HG03565 (cell line): ENCODE results near the gene UST.
A peak's percentile ranks its signal among the peaks of the same experiment; 100 is the strongest.
"Not testable (repeated sequence)": the region's sequence is repeated elsewhere in the genome, so short reads cannot be mapped to it uniquely, and the experiment has no call there.

Experiments
- ATAC-seq: cut with Tn5 transposase; IDR thresholded peaks from one replicate; pipeline ENCODE4 v1.9.1; 2021; ENCODE audit warnings: mild to moderate bottlenecking, moderate library complexity; ENCODE audit not compliant: unreplicated experiment

Gene UST

DNA sequence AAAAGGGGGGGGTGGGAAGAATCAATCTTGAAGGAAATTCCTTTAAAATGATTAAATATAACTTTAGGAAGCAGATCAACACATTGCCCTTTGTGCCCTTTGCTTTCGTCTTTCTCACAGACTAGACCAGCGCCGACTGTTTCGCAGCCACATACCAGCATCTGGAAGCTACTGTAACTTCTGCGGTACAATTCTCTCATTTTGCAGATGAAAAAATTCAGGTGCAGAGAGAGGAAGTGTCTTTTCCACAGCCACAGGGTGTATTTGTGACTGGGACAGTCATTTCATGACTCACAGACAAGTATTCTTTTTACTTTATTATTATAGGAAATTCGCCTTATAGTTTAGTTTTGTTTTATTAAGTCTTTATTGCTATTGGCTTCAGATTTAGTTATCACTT, 84.2 kb downstream of the UST start:
- peak; percentile 57 for ATAC-seq

DNA sequence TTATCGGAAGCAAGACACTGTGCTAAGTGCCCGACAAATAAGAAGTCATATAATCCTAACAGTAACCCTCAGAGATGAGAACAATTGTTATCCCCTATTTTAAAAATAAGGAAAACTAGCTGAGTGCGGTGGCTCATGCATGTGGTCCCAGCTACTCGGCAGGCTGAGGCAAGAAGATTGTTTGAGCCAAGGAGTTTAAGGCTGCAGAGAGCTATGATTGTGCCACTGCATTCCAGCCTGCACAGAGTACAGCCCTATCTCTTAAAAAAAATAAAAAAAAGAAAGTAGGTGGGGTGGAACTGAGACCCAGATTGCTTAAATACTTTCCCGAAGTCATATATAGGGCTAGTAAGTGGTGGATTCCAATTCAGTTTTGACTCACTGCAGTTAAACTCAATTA, 84.7 kb downstream of the UST start:
- ATAC-seq = no peak

DNA sequence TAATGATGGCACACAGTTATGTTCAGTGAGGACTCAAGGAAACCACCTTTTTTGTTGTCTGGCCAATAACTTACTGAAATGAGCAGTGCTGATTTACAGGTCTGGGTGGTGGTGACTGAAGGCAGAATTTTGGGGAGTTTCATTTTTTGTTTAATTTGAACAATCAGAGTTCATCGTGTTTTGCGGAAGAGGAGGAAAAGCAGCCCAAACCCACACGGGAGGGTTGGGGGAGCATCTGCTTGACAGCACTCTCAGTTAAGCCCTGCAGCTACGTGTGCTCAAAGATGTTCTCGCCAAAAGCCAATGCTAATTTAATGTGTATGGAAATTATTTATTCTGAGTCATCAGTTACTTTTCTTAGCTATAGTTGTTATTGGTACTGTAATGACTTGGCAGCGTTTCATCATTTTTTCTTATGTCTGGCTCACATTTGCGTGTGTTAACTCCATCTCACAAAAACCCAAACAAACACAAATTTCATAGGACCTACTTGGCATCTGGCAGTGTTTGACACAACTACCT, 89.2 kb downstream of the UST start:
- peak; percentile 52 for ATAC-seq

DNA sequence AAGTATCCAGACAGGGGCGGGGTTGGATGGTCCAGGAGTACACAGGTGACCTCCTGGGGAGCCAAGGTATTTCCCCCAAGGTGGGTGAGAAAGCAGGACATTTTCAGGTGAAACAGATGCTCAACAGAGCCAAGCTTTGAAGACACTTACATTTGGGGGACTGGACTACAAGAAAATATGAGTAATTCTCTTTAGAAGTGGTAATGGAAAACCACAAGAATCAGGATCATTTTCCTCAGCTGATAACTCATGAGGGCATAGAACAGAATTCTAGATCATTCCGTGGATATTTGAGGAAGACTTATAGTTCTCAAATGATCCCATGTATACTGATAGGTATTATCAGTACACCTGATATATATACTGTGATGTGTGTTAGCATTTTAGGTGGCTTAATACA, 89.9 kb downstream of the UST start:
- ATAC-seq = no peak

DNA sequence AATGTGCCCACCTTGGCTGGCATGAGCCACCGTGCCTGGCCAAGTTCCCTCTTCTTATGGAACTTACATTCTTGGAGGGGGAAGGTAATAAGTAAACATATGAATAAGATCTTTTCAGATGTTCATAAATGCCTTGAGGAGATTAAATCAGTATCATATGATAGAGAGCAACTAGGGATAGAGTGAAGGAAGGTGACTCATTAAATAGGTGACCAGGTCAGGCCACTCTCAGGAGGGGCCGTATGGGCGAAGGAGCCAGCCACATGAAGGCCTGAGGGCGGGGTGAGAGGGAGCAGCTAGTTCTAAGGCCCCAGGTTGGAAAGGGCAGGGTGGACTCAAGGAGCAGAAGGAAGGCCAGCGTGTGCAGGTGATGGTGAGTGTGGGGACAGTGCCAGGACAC, 91.1 kb downstream of the UST start:
- no peak for ATAC-seq

DNA sequence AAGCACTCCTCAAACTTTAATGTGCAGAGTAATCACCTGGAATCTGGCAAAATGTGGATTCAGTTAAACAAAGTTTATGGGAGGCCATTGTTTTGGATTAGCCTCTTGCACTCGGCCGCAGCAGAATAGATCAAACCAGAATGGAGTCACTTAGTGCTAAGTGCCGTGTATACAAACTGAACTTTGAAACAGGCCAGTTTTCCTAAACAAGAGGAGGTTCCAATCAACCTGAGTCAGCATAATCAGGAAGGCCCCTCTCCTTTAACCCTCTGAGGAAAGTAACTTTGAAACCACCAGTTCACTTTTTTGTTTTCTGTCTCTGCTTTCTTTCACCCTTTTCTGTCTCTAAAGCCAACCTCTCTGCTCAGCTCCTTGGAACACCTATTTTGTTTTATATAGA, 92.2 kb downstream of the UST start:
- no peak for ATAC-seq

DNA sequence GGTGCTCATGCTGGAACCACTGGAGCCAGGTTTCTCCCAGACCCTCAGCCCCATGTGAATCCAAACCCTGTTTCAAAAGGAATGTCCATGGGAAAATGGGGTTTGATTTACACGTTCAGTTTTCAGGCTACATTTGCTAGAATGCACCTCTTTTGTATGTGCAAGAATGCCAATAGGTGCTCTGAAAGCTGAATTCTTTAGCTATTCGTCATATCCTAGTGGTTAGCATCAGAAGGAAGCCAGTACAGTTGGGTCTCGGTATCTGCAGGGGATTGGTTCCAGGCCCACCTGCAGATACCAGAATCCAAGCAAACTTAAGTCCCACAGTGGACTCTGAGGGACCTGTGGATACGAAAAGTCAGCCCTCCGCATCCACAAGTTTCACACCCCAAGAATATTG, 93.4 kb downstream of the UST start:
- ATAC-seq = no peak

DNA sequence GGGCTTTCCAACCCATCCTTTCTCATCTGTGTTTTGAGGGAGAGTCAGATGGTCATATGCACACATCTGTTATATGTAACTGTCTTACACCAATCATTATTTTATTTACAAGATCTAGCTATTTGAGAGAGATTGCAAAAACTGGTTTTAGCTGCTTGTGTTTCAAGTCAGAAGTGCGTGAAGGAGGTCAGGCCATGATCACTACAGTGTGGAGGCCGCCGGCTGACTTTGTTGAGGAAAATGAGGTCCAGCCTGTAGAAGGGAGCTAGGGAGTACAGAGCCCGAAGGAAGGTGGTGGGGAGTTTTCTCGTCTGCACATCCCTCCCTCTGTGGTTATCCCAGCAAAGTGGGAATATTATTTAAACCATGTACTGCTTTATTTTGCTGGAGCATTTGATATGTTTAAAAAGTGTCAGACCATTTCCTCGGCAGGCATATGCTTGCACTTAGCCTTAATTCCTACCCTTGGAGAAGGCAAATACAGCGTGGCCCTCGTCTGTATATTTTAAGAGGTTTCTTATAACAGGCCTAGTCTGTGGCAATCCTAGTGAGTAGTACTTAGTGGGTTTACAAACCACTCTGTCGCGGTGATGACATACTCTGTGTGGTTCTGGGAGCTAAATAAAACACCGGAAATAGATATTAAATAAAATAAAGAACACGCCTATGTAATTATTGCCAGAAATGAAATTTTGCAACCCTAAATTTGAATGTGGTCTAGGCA, 95.6 kb downstream of the UST start:
- no peak for ATAC-seq

DNA sequence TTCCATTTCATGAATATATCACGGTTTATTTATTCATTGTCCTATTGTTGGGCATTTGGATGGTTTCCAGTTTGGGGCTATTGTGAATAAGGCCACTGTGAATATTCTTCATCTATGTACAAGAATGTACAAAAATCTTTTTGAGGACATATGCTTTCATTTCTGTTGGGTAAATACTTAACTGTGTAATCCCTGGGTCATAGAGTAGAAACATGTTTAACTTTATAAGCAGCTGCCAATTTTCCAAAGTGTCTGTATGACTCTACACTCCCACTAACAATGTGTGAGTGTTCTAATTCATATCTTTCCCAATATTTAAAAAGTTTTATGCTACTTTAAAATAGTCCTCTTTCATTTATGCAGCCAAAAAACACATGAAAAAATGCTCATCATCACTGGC, 98.6 kb downstream of the UST start:
- no peak for ATAC-seq

DNA sequence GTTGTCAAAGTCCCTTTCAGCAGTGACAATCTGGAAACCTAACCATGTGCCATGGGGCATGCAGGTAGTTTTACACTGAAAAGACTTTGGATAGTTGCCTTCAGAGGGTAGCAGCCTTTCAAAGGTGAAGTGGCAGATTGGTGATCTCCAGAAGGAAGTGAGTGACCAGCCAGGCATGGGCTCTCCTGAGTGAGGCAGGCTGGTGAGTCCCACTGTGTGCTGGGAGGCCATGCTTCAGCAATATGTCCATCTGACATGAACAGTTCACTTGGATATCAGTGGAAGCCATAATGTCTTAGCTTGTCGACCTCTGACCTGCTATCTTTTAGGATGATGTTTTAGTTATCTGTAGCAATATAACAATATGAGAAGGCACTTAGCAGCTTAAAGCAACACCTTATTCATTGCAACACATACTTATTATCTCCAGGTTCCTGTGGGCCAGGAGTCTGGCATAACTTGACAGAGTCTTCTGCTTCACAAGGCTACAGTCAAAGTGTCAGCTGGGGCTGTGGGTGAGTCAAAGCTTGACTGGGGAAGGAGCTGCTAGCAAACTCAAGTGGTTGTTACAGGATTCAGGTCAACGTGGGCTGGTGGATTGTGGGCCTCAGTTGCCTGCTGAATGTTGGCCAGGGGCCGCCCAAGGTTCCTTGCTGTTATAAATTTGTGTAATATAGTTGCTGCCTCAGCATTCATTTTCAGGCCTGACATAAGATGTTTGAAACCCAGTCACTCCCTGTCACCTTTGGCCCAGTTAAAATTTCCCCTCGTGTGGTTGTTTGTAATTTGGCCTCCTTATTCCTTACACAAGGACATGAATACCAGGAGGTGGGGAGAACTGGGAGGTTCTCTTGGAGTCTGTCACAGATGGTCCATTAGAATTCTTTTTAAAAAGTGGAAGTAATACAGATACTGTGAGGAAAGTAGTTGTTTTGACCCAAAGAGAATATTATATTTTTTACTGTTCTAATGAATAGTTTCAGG, 100.2 kb downstream of the UST start:
- no peak for ATAC-seq

DNA sequence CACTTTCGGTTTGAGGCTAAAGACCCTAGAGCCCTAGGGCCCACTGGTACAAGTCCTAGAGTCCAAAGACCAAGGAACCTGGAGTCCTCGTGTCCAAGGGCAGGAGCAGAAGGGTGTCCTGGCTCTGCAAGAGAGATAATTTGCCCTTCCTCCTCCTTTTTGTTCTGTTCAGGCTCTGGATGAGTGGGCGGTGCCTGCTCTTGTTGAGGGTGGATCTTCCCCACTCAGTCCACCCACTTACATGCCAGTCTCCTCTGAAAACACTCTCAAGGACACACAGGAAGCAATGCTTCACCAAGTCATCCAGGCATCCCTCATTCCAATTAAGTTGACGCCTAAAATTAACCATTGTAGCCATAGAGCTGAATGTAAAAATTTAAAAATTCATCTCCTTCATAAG, 102.1 kb downstream of the UST start:
- ATAC-seq = no peak

DNA sequence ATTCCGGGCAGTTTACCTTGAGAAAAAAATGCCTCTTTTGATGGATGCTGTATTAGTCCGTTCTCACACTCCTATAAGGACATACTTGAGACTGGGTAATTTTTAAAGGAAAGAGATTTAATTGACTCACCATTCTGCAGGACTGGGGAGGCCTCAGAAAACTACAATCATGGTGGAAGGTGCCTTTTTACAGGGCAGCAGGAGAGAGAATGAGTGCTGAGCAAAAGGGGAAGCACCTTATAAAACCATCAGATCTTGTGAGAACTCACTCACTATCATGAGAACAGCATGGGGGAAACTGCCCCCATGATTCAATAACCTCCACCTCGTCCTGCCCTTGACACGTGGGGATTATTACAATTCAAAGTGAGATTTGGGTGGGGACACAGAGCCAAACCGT, 102.6 kb downstream of the UST start:
- ATAC-seq = not testable (repeated sequence)

DNA sequence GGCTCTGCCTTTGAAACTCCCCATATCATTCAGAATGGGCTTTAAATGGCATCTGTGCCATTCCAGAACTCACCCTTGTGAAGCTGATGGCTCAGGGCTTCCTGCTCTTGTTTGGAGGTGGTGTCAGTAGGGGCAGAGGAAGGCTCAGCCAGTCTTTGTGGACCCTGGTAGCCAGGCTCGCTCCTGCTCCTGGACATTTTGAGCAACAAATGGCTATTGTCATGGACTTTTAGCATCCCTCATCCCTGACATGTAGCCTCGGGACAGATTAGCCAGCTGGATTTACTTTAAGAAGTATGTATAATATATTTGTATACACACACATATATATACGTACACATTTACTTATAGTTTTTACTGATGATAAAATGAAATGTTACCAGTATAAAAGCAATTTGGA, 104.1 kb downstream of the UST start:
- ATAC-seq = no peak

DNA sequence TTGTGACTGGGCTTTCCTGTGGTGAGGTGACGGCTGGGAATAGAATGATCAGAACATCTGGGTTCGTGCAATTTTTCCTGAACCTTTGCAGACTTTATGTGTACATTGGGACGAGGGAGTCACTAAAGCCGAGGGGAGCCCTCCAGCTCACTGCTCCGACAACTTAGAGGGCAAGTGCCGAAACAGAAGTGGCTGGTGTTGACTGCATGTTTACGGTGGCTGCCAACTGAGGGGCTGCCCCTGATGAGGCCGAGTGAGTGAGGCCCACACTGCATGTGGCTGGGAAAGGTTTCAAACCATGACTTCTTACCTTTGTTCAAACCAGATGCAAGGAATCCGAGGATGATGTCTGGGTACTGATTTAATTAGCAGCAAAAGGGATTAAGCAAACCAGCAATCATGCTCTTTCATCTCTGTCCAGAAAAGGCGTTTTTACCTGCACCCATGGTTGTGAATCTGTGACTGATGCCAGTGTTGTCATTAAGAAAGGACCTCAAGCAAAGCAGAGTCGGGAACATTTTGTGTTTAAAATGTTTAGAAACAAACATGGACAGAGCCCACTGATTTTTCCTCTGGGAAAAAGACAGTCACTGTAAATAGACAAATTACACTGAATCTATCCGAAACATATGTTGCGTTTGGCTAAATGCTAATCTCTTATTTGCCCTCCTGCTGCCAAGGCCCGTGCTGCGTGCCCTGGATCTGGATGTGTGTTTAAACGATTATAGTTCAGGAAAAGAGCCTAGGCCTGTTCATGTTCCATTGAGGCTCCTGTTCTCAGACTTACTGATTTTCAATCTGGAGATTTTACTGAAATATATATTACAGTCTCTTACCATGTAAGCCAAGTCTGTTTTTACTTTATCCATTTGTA, 105.1 kb downstream of the UST start:
- ATAC-seq = no peak

DNA sequence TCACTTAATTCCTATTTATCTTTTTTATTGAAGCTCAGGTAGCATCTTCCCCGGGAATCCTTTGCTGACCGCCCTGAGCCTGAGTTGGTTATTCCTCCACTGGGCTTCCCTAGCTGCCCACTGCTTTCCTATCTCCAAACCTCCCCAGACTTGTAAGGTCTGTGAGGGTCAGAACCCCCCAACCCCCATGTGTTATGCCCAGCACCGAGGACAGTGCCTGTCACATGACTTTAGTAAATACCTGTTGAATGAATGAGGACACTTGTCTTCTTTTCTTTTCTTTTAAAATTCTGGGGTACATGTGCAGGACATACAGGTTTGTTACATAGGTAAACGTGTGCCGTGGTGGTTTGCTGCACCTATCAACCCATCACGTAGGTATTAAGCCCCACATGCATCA, 105.9 kb downstream of the UST start:
- no peak for ATAC-seq

DNA sequence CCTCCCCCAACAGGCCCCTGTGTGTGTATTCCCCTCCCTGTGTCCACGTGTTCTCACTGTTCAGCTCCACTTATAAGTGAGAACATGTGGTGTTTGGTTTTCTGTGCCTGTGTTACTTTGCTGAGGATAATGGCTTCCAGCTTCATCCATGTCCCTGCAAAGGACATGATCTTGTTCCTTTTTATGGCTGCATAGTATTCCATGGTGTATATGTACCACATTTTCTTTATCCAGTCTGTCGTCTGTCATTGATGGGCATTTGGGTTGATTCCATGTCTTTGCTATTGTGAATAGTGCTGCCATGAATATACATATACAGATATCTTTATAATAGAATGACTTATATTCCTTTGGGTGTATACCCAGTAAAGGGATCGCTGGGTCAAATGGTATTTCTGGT, 106.3 kb downstream of the UST start:
- ATAC-seq = not testable (repeated sequence)

DNA sequence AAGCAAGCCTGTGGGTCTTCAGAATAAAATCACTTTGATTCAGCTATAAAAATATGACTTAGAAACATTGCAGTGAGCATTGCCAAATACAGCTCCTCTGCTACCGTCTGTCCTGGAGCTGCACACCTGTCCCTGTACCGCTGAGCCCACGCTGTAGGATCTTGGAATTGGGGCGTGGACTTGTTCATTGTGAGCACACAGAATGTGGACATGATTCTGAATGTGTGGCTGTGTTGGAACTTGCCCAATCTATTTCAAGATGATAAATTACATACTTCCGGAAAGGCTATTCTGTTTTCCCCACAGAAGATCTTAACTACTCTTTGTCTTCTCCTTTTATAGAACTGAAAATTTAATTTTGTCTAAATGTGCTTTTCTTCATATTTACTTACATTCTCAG, 107.3 kb downstream of the UST start:
- ATAC-seq = no peak

DNA sequence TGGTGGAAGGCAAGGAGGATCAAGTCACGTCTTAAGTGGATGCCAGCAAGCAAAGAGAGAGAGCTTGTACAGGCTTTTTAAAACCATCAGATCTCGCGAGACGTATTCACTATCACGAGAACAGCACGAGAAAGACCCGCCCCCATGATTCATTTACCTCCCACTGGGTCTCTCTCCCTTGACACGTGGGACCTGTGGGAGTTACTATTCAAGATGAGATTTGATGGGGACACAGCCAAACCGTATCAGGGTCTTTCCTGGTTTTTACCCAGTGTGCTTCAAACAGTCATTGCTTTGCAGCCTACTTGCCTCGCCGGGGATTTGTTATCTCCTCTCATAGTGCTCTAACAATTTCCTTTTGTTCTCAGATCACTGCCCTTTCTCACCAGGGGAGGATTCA, 108.2 kb downstream of the UST start:
- no peak for ATAC-seq

DNA sequence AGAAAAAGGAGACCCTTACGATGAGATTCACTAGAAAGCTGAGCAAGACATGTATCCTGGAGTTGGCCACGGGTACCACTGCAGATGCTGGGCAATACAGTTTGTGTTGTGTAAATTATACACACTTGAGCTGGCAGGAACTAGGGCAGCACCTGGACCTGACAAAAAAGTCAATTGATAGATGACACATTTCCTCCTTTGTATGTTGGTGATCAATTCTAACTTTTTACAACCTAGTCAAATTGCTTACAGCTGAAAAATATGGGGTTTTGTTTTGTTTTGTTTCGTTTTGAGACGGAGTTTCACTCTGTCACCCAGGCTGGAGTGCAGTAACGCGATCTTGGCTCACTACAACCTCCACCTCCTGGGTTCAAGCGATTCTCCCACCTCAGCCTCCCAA, 108.9 kb downstream of the UST start:
- no peak for ATAC-seq

DNA sequence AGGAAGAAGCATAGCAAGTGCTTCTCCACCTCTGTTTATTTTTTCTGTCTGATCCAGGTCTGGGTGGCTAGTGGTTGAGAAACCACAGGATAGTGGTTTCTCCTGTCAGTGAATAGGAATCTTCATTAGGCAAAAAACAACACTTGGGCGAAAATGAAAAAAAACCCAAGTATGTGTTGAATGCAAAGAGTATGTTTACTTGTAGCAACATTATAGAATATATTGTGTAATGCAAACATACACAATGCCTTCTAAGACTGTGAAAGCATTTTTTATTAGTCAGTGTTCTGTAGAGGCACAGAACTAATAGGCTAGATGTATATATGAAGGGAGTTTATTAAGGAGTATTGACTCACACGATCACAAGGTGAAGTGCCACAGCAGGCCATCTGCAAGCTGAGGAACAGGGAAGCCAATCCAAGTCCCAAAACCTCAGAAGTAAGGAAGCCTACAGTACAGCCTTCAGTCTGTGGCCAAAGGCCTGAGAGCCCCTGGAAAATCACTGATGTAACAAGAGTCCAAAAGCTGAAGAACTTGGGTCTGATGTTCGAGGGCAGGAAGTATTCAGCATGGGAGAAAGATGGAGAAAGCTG, 111.1 kb downstream of the UST start:
- no peak for ATAC-seq

DNA sequence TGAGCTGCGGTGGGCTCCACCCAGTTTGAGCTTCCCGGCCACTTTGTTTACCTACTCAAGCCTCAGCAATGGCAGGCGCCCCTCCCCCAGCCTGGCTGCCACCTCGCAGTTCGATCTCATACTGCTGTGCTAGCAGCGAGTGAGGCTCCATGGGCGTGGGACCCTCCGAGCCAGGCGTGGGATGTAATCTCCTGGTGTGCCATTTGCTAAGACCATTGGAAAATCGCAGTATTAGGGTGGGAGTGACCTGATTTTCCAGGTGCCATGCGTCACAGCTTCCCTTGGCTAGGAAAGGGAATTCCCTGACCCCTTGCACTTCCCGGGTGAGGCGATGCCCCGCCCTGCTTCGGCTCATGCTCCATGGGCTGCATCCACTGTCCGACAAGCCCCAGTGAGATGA, 117.3 kb downstream of the UST start:
- ATAC-seq = not testable (repeated sequence)
